Activated effector memory CD4-positive, alpha-beta T cell treated with anti-CD3 and anti-CD28 coated beads, Interleukin-2, amount 50 U/mL, for 16 hours (primary cell): ENCODE results near the gene MSI2.

Experiments used
- DNase-seq: peaks from one replicate; pipeline ENCODE4 v3.0.0-alpha.2; 2020

MSI2 gene

DNA sequence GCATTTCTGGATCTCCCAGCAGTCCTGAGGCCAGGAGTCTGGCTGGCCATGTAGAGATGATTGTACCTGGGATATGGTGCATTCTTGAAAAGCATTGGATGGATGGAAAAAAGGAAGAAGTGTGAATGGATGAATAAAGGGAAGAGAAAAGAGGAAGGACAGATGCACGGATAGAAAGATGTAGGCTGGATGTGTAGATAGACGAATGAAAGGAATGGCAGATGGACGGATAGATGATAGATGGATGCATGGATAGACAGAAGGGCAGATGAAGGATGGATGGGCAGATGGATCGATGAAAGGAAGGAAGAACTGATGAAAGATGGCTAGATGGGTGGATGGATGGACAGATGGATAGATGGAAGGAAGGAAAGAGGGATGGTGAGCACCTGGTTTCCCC lies 210.9 kb downstream of the MSI2 start:
- no peak for DNase-seq

DNA sequence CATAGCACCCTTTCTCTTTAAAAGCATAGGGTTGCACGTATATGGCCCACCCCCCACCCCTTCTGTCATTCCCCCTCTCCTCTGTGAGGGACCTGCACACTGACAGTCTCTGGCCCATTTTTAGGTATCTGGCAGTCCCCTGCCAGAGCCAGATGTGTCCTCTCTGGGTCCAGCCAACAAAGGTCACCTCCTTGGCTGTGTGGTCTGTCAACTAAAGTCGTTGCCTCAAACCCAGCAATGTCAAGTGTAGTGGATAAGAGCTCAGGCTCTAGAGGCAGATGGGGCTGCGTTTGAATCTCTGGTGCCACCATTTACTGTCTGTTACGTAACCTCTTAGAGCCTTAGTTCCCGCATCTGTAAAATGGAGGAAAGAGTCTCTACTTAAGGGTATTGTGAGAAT lies 211.5 kb downstream of the MSI2 start:
- no peak for DNase-seq

- no peak for DNase-seq
Measured at GRCh38 chr17:57468932-57469775, 212.8 kb downstream of the MSI2 start.

GRCh38 chr17:57470906-57471305 lies 214.6 kb downstream of the MSI2 start:
- no peak for DNase-seq

DNA sequence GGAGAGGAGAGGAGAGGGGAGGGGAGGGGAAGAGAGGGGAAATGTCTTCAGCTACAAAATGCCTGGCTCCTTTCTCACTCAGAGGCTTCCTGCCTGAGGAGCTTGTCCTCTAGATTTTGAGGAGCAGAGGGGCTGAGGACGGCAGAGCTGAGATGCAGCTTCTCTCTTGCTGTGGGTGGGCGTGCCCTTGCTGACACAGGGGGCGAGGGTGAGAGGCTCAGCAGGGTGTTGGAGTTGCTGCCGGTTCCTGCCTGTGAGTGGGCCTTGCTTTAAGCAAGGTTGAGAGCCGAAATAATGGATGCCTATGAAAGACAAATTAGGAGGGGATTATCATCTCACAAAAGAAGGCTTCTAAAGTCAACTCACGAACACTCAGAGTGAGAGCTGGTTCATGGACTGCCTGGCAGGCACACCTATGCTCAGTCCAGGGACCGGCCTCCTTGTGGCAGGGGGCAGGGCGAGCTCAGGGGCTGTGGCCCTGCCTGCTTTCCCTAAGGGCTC lies 215.6 kb downstream of the MSI2 start:
- DNase-seq, result no peak

DNA sequence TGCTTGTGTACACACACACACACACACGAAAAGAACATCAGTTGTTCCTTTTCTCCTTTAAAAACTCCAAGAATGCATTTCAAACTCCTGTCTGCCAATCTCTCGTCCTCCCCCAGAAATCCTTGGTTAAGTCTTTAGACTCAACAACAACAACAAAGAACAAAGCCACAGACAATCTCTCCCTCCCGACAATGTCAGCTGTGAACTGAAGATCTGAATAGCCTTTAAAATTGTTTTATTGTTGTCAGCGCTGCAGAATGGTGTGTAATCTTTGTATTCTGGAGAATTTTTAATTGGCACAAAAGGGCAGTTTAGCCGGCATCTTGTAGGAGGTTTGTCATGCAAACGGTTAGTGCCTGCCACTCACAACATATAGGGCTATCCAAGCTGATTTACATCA lies 219.5 kb downstream of the MSI2 start:
- no peak for DNase-seq

GRCh38 chr17:57477522-57478362 lies 221.4 kb downstream of the MSI2 start:
- no peak for DNase-seq

DNA sequence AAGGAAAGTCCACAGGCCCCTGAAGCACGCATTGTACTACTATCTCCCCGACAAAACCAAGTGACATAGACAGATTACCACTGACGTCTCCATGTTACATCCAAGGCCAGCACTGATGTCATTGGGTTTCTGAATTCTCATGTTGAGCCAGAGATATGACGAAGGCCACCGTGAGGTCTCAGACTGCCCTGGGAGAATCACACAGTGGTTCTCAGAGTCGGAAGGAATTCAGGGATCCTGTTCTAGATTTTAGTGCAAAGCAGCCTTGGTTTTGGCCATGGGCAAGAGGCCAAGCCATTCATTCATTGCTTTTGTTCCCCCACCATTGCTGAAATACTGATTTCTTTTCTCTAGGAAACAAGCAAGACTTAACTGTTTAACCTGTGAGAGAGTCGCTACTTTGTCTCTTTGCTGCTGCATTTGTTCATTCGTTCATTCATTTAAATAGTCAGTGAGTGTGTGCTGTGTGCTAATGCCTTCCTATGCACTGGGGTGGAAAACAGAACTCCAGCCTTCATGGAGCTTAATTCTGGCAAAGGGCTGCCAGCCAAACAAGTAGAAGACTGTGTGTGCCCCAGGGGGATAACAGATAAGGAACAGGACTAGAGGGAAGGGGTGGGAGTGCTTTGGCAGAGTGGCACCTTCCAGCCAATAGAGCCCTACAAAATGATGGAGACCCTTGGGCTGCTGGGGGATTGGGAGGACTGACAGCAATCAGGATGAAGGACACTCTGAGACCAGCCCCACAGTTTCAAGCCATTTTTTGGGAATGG lies 222.3 kb downstream of the MSI2 start:
- DNase-seq, result no peak

DNA sequence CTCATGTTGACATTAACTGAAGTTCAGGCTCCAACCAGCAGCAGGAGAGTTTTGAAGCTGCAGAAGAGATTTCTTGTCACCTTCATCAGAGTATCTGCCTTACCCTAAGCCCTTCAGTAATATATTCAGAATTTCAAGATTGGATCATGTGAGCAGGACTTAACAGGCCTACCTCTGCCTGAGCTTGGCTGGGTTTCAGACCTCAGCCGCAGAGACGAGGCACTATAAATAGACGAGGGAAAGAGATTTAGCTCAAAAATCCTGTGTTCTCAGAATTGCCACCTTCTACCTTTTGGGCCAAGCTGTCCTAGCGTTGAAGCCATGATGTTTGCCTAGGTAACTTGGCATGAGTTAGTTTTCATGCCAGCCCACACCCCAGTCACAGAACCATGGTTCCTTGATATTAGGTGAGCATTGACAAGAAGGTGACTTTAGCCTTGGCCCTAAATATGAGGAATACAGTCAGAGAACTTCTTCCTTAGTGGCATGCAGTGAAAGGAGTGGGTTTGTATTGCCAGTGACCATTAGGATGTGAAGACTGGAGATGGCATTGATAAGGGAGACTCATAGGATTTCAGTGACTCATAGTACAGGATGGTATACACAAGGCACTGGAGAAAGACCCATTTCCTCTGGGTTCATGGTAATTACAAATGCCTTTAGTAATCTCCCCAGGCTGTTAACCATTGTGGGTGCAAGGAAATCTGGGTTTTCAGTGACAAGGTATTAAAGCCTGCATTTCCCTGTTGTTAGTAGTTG lies 224.3 kb downstream of the MSI2 start:
- DNase-seq, result no peak

DNA sequence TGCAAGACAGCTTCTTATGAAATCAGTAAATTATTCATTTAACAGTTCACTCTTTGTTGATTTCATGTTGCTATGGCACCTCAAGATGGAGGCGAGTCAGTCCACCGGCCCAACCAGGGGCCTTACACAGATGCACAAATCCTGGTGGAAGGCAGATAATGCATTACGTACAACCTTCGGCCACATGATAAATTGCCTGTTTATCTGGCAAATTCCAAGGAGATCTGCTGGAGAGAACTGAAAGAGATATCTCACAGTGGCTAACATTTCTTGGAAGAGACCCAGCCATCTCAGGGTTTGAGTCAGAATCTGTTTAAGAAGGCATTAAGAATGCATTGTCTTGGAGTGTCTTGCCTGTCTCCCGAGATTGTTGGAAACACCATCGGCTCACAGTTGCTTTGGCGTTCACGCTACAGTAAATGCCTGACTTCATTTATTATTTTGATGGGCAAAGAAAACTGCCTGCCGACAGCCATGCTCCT lies 225.6 kb downstream of the MSI2 start:
- DNase-seq, result no peak

- DNase-seq, result no peak
Measured at GRCh38 chr17:57482657-57483056, 226.3 kb downstream of the MSI2 start.

DNA sequence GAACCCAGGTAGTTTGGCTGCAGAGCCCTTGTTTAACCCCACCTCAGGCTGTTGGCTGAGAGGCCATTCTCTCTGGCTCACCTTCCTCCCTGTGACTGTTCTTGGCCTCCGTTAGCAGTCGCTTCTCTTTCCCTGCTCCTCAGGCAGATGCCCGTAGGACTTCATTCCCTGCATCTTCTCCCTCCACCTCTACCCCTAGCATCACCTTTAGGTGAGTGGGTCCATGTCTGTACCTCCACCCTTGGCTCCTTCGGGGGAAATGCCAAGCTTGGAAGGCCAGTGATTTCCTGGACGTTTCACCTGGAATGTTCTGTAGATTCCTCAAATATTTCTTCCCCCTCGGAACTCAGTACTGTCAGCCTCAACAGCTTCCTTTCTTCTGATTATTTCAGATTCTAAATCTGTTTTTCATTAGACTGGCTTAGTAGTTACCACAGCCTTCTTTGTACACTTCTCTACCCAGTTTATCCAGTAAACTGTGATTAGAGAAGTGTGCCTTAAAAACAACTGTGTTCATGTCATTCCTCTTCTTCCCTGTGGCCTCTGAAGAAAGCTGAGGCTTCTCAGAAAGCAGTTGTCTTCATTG lies 227.9 kb downstream of the MSI2 start:
- no peak for DNase-seq

GRCh38 chr17:57484826-57485565 lies 228.7 kb downstream of the MSI2 start:
- DNase-seq, result no peak

DNA sequence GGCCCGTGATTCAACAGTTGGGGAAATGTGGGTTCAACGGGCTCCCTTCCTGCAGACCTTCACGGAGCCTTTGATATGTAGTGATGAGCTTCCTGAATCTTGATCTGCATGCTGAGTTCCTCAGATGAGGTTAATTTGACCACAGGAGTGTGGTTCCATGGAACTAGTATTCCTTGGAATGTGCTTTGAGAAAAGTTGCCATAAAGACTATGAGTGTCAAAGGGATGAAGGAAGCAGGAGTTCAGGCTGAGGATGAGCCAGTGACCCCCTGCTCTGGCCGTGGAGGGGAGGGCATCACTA lies 229.2 kb downstream of the MSI2 start:
- DNase-seq, result no peak

DNA sequence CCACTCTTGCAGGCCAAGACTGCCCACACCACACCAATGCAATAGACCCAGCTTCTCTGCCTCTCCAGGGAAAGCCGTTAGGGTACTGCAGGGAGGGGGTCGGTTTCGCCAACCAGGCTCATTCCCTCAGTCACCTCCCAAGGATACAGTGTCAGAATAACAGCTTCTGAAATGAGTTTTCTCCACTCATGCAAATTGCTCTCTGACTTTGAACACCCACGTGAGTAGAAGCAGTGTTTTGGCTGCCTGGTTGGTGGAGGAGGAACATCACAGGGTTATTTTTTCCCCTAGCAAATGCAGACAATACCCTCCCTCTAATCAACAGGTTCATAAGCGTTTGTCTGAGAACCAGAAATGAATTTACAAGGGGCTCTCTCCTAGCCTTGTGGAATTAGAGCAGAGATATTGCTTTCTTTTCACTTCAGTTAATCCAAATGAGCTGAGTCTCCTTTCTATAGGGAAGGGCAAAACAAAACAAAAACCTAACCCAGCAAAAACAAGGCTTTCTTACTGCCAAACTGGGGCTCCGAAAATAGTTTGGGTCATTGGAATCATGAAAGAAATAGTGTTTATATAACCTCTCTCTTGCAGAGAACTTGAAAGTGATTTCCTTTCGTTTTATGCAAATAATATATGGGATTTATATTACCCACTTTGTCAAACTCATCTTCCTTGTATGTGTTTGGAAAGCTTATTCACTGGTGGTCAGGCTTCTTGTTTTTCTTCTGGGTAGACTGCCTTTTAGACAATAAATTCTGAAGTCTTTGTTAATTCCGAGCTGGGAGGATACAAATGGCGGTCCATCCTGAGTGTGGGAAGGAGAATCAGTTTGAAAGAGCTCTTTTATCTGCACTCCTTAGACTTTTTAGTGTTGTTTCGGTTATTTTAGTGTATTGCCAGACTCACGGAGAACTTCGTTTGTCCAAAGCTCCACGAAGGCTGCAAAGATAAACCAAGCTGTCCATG lies 229.9 kb downstream of the MSI2 start:
- no peak for DNase-seq

DNA sequence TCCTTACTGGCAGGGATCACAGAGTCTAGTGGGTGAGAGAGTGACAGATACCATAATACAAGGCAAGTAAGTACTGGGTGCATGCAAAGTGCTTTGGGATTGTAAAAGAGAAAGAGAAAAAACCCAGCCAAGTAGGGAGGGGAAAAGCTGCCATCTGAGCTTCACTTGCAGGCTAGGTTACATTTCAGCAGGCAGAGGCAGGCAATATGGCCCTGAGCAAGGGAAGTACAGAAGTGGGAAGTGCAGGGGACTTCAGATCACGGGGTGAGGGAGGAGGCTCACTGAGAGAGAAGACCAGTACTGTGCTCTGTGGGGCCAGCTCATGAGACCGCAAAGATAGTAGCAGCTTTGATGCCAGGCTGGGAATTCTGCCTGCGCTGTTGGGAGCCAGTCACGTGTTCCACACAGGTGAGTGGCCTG lies 230.6 kb downstream of the MSI2 start:
- DNase-seq, result no peak

DNA sequence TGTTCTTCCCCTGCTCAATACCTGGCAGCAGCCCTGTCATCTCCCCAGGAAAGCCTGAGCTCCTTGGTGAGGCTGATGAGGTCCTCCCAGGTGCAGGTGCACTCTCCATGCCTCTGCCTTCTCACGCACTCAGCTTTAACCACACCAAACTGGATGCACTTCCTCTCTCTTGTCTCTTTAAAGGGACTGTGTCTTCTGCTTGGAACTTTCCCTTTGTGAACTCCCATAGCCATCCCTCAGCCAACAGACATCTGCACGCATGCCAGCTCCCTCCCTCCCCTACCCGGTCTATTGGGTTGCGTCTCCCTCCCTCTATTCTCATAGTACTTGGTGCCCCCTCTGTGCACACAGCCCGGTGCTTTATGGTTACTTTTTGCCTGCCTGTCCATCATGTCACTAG lies 231.2 kb downstream of the MSI2 start:
- no peak for DNase-seq

DNA sequence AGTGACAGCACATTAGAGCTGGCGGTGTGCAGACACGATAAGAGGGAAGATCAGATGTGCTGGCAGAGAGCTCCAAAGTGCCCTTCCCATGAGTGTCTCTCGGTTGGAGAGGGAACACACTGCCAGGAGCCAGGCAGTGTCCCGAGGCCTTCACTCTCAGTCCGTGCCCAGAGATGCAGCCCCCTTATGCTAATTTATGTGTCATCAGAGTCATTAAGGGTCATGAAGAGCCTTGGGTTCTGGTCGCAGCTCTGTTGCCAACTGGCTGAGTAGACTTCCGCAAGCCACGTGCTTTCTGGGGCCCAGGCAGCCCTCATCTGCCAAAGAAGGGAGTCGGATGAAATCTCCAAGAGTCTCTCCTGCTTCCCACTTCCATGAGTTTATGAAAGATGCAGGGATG lies 232.5 kb downstream of the MSI2 start:
- DNase-seq, result no peak

DNA sequence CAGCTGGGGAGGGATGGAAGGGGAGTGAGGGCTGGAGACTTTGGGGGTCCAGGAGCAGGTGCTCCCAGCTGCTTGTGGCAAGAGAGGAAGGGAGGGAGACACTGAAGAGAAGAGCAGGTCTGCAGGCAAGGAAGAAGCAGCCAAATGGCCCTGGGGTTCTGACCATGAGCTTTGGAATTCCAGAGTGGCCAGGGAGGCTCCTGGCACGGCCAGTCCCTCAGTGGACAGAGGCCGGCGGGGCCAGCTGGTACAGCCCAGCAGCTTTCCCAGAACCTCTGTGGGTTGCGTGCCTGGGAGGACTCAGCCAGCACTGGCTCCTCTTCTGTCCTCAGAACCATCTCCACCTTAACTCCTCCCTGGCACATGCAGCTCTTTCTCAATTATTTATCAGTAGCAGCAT lies 233.0 kb downstream of the MSI2 start:
- DNase-seq, result no peak
